ENCODE data around the gene CFLAR. TPM values are rescaled to one million over a fixed set of nuclear protein-coding genes. Genes with fewer than 3 reads are reported as not detected.

The CFLAR gene
- total and polyA plus RNA-seq, 9 of the 15 experiments (the other 6 are each of a cell fraction or from before 2014, with no cell fraction given), result 27.5 to 102 (median 54.0) TPM

DNA sequence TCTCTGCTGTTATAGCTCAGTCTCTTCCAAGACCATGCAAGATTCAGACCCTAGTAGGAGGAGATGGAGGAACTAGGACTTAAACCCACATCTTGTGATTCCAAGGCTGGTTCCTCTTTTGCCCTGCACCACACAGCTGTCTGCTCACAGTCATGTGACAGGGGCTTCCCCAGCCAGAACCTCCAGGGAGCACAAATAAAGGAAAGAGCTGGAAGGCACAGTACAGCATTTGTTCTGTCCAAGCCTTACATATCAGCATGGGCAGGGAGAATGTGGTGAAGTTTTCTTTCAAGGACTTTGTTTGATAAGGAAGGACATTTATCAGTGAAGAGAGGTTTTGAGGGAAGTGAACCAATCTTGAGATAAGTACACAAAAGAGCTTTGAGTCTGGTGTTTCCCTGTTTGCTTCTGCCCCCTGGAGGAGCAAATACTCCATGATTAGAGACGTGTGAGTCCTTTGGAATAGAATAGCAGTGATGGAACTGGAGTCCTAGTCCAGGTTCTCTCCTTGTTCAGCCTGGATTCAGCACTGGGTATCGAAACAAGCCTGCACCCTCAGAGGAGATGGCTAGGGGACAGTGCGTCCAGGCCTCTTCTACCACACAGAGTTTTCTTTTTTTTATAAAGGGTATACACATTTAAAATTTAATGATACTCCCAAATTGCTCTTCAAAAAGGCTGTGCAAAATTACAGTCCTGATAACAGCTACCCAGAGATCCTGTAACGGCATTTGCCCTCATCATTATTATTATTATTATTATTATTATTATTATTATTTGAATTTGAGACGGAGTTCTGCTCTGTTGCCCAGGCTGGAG lies 42.4 kb downstream of the CFLAR start (continued):
- TF ChIP-seq, protein P1, sequence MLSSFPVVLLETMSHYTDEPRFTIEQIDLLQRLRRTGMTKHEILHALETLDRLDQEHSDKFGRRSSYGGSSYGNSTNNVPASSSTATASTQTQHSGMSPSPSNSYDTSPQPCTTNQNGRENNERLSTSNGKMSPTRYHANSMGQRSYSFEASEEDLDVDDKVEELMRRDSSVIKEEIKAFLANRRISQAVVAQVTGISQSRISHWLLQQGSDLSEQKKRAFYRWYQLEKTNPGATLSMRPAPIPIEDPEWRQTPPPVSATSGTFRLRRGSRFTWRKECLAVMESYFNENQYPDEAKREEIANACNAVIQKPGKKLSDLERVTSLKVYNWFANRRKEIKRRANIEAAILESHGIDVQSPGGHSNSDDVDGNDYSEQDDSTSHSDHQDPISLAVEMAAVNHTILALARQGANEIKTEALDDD (IDR thresholded peaks at IDR 0.05), result peak; percentile 75
- TF ChIP-seq ZNF282 (CRISPR knock-in tag; IDR thresholded peaks at IDR 0.05) (no peak), BCOR (IDR thresholded peaks at IDR 0.05) (no peak), E2F1 (CRISPR knock-in tag; IDR thresholded peaks at IDR 0.05) (no peak), FUS (optimal IDR thresholded peaks at IDR 0.05; ENCODE audit: low read depth, low read length) (no peak), BDP1 (IDR thresholded peaks at IDR 0.05; ENCODE audit: insufficient read depth, insufficient read length) (no peak), CBFA2T2 (conservative IDR thresholded peaks at IDR 0.05) (peak; percentile 70), ZNF143 (CRISPR knock-in tag; IDR thresholded peaks at IDR 0.05) (no peak), PCBP2 (IDR thresholded peaks at IDR 0.05; ENCODE audit: low read depth, low read length, poor library complexity, severe bottlenecking) (no peak), XRCC5 (IDR thresholded peaks at IDR 0.05; ENCODE audit: low read depth, low read length) (no peak), GATAD2A (IDR thresholded peaks at IDR 0.05) (peak; percentile 33; the same call in 1 of the 2 replicates), ARID3A (IDR thresholded peaks at IDR 0.05; ENCODE audit: borderline replicate concordance, low read depth, low read length) (no peak), ZNF3 (CRISPR knock-in tag; IDR thresholded peaks at IDR 0.05) (no peak), L3MBTL2 (IDR thresholded peaks at IDR 0.05) (peak; percentile 65), ZFP30 (CRISPR knock-in tag; IDR thresholded peaks at IDR 0.05; ENCODE audit: borderline replicate concordance) (no peak), RBFOX2 (IDR thresholded peaks at IDR 0.05; ENCODE audit: low read depth, low read length) (no peak), STAT5A (IDR thresholded peaks at IDR 0.05; ENCODE audit: borderline replicate concordance, low read length) (peak; percentile 24; the same call in 1 of the 2 replicates), CAMTA2 (CRISPR knock-in tag; conservative IDR thresholded peaks at IDR 0.05) (no peak), SMC3 (conservative IDR thresholded peaks at IDR 0.05; ENCODE audit: insufficient read depth, low read depth, low read length) (peak; percentile 76), ZNF134 (CRISPR knock-in tag; conservative IDR thresholded peaks at IDR 0.05) (no peak), PRMT5 (CRISPR knock-in tag; IDR thresholded peaks at IDR 0.05) (no peak), NFIX (CRISPR knock-in tag; IDR thresholded peaks at IDR 0.05; ENCODE audit: low read depth) (no peak), NFRKB (IDR thresholded peaks at IDR 0.05; ENCODE audit: low read depth) (no peak), FOXA1 (IDR thresholded peaks at IDR 0.05; ENCODE audit: borderline replicate concordance) (no peak)
- TF ChIP-seq, protein P2, sequence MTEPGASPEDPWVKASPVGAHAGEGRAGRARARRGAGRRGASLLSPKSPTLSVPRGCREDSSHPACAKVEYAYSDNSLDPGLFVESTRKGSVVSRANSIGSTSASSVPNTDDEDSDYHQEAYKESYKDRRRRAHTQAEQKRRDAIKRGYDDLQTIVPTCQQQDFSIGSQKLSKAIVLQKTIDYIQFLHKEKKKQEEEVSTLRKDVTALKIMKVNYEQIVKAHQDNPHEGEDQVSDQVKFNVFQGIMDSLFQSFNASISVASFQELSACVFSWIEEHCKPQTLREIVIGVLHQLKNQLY (CRISPR knock-in tag; conservative IDR thresholded peaks at IDR 0.05), result no peak
- TF ChIP-seq, protein P3, sequence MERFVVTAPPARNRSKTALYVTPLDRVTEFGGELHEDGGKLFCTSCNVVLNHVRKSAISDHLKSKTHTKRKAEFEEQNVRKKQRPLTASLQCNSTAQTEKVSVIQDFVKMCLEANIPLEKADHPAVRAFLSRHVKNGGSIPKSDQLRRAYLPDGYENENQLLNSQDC (CRISPR knock-in tag; IDR thresholded peaks at IDR 0.05), result no peak

All from K562 (cell line).